Neural progenitor cell (in vitro differentiated cells): ENCODE data around the gene VSX1.

Source experiments
- EZH2 ChIP-seq: fragments of 200-600 bp; sonication (generic); IDR thresholded peaks from 2 replicates; pipeline ENCODE4 v1.6.1; 2017; ENCODE audit warnings: antibody characterized with exemption, mild to moderate bottlenecking, moderate library complexity
- TF ChIP-seq, protein P1 (sequence below): fragments of 200-600 bp; sonication (generic); IDR thresholded peaks from 2 replicates; pipeline ENCODE4 v1.5.1; 2017; ENCODE audit warnings: antibody characterized with exemption, mild to moderate bottlenecking

DNA sequence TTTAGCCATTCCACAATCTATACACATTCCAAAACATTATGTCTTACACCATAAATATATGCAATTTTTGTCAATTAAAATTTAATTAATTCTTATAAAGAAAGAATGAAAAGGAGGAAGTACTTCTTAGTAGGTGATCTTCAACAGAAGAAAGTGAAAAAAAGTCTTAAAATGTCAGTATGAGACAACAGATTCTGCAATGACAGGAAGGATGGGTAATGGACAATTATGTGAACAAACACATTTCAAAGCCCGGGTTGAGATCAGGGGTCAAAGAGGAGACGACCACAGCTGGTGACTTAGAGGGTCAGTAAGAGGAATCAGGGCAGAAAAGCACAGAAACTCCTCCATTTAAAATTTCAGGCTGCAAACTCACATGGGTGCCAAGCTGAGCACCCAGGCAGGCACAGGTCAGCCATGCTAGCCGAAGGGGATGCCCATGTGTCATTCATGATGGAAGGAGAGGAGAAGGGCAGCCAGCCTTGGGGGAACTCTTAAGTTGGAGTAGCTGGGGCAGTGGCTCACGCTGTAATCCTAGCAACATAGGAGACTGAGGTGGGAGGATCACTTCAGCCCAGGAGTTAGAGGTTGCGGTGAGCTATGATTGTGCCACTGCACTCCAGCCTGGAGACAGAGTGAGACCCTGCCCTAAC is 11.0 kb downstream of the VSX1 start:
- TF ChIP-seq, protein P1, sequence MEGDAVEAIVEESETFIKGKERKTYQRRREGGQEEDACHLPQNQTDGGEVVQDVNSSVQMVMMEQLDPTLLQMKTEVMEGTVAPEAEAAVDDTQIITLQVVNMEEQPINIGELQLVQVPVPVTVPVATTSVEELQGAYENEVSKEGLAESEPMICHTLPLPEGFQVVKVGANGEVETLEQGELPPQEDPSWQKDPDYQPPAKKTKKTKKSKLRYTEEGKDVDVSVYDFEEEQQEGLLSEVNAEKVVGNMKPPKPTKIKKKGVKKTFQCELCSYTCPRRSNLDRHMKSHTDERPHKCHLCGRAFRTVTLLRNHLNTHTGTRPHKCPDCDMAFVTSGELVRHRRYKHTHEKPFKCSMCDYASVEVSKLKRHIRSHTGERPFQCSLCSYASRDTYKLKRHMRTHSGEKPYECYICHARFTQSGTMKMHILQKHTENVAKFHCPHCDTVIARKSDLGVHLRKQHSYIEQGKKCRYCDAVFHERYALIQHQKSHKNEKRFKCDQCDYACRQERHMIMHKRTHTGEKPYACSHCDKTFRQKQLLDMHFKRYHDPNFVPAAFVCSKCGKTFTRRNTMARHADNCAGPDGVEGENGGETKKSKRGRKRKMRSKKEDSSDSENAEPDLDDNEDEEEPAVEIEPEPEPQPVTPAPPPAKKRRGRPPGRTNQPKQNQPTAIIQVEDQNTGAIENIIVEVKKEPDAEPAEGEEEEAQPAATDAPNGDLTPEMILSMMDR: no peak
- TF ChIP-seq EZH2: no peak
